Measurements from ENCODE around the gene PIP4K2C. TPM values are rescaled to one million over a fixed set of nuclear protein-coding genes. Genes with fewer than 3 reads are reported as not detected.

PIP4K2C gene
- total RNA-seq, 1 experiment from 2014 or later: 88.6 TPM

- BruUV-seq (replicated peaks): TSS peak; percentile 51
- H3K4me3 ChIP-seq (ENCODE audit: low read length): peak overlapping the region; percentile 81
- TF ChIP-seq EZH2phosphoT487 (IDR thresholded peaks at IDR 0.05; ENCODE audit: borderline replicate concordance, low read length) (no peak), EZH2 (IDR thresholded peaks at IDR 0.05; ENCODE audit: low read length, unreplicated experiment) (no peak), CTCF (conservative IDR thresholded peaks at IDR 0.05; ENCODE audit: low read depth, low read length) (no peak)
- DNase-seq (peak; percentile 20), ATAC-seq (peak; percentile 53)
- no peaks in the 10 kb centered on the region for H3K79me2 ChIP-seq (ENCODE audit: low read length)
- H3K9me3 ChIP-seq (ENCODE audit: low read length): no peaks in the 10 kb centered on the region
- ChIA-PET CTCF (no interaction called here), POLR2A (ENCODE audit: unreplicated experiment) (interaction anchor here (0.6 kb wide), 1 partner anchor 96 kb away, joined by 3 read pairs; no protein-coding TSS in a partner anchor)
- H3K36me3 ChIP-seq (ENCODE audit: low read depth, low read length): peaks cover 9% of the 10 kb centered on the region; the same call in 1 of the 2 replicates
- peak overlapping the region; percentile 81 for H3K4me2 ChIP-seq (ENCODE audit: low read length)
- H3K9me2 ChIP-seq (replicated peaks; ENCODE audit: low read length): no peaks in the 10 kb centered on the region
- peak overlapping the region; percentile 74 for H3K9ac ChIP-seq (ENCODE audit: low read length)
- H3K4me1 ChIP-seq (ENCODE audit: insufficient read depth, low read length): peaks cover 16% of the 10 kb centered on the region
- no peaks in the 10 kb centered on the region for H4K20me1 ChIP-seq (ENCODE audit: low read length)
- intact Hi-C loops (cut with micrococcal nuclease): no loop called here
- no peaks in the 10 kb centered on the region for H3K27me3 ChIP-seq (ENCODE audit: low read length)
- H2AFZ ChIP-seq (ENCODE audit: low read length): peak overlapping the region; percentile 81
- H3K27ac ChIP-seq (ENCODE audit: low read length): no peak overlapping the region
- no peaks in the 10 kb centered on the region for H3F3A ChIP-seq (ENCODE audit: low read length, unreplicated experiment)
These were observed 14.2 kb downstream of the PIP4K2C start for GRCh38 chr12:57604992-57605810.

- TF ChIP-seq EZH2phosphoT487 (IDR thresholded peaks at IDR 0.05; ENCODE audit: borderline replicate concordance, low read length): no peak
- TF ChIP-seq EZH2 (IDR thresholded peaks at IDR 0.05; ENCODE audit: low read length, unreplicated experiment): no peak
- no peak for TF ChIP-seq CTCF (conservative IDR thresholded peaks at IDR 0.05; ENCODE audit: low read depth, low read length)
- no peak overlapping the region for H2AFZ ChIP-seq (ENCODE audit: low read length)
- no peaks in the 10 kb centered on the region for H3K9me2 ChIP-seq (replicated peaks; ENCODE audit: low read length)
- H3K9me3 ChIP-seq (ENCODE audit: low read length): no peaks in the 10 kb centered on the region
- BruUV-seq (replicated peaks): no TSS peak
- no peak overlapping the region for H3K4me3 ChIP-seq (ENCODE audit: low read length)
- ChIA-PET CTCF (no interaction called here), POLR2A (ENCODE audit: unreplicated experiment) (no interaction called here)
- H3K36me3 ChIP-seq (ENCODE audit: low read depth, low read length): peaks cover 5% of the 10 kb centered on the region; the same call in 1 of the 2 replicates
- no peaks in the 10 kb centered on the region for H3K27me3 ChIP-seq (ENCODE audit: low read length)
- DNase-seq (no peak), ATAC-seq (no peak)
- H3K79me2 ChIP-seq (ENCODE audit: low read length): no peaks in the 10 kb centered on the region
- H4K20me1 ChIP-seq (ENCODE audit: low read length): no peaks in the 10 kb centered on the region
- no peaks in the 10 kb centered on the region for H3F3A ChIP-seq (ENCODE audit: low read length, unreplicated experiment)
- peak overlapping the region; percentile 81 for H3K4me2 ChIP-seq (ENCODE audit: low read length)
- H3K4me1 ChIP-seq (ENCODE audit: insufficient read depth, low read length): peaks cover 18% of the 10 kb centered on the region
- H3K9ac ChIP-seq (ENCODE audit: low read length): no peak overlapping the region
- no peak overlapping the region for H3K27ac ChIP-seq (ENCODE audit: low read length)
- intact Hi-C loops (cut with micrococcal nuclease): no loop called here
These were observed 14.9 kb downstream of the PIP4K2C start for GRCh38 chr12:57605811-57606311.

- Histone ChIP-seq H3K36me3 (ENCODE audit: low read depth, low read length) (peaks cover 5% of the 10 kb centered on the region; the same call in 1 of the 2 replicates), H3K27ac (ENCODE audit: low read length) (no peak overlapping the region), H4K20me1 (ENCODE audit: low read length) (no peaks in the 10 kb centered on the region), H2AFZ (ENCODE audit: low read length) (no peak overlapping the region), H3K9me2 (replicated peaks; ENCODE audit: low read length) (no peaks in the 10 kb centered on the region), H3K9ac (ENCODE audit: low read length) (no peak overlapping the region), H3K79me2 (ENCODE audit: low read length) (no peaks in the 10 kb centered on the region), H3K4me1 (ENCODE audit: insufficient read depth, low read length) (peaks cover 20% of the 10 kb centered on the region), H3K27me3 (ENCODE audit: low read length) (no peaks in the 10 kb centered on the region), H3K4me3 (ENCODE audit: low read length) (no peak overlapping the region), H3F3A (ENCODE audit: low read length, unreplicated experiment) (no peaks in the 10 kb centered on the region), H3K4me2 (ENCODE audit: low read length) (no peak overlapping the region), H3K9me3 (ENCODE audit: low read length) (no peaks in the 10 kb centered on the region)
- no TSS peak for BruUV-seq (replicated peaks)
- DNase-seq (no peak), ATAC-seq (no peak)
- intact Hi-C loops (cut with micrococcal nuclease): no loop called here
- POLR2A ChIA-PET (ENCODE audit: unreplicated experiment): no interaction called here
- CTCF ChIA-PET: no interaction called here
- no peak for TF ChIP-seq CTCF (conservative IDR thresholded peaks at IDR 0.05; ENCODE audit: low read depth, low read length)
- TF ChIP-seq EZH2 (IDR thresholded peaks at IDR 0.05; ENCODE audit: low read length, unreplicated experiment): no peak
- TF ChIP-seq EZH2phosphoT487 (IDR thresholded peaks at IDR 0.05; ENCODE audit: borderline replicate concordance, low read length): no peak
These were observed 15.4 kb downstream of the PIP4K2C start for GRCh38 chr12:57606399-57606798.

Measured in PC-3 (cell line).